WTC11 (cell line): ENCODE measurements around the gene LPP.

Experiments
- CREB1 ChIP-seq: sonication (generic); formaldehyde crosslinking; IDR thresholded peaks from 2 replicates; pipeline ENCODE4 v1.8.0; 2023; ENCODE audit warnings: mild to moderate bottlenecking, missing genetic modification reagents
- NFYB ChIP-seq: sonication (generic); formaldehyde crosslinking; conservative IDR thresholded peaks from 2 replicates; pipeline ENCODE4 v1.8.0; 2022; ENCODE audit warnings: low read depth, missing genetic modification reagents
- PREB ChIP-seq: sonication (generic); formaldehyde crosslinking; IDR thresholded peaks from 2 replicates; pipeline ENCODE4 v1.8.1; 2022; ENCODE audit warnings: mild to moderate bottlenecking, missing genetic modification reagents, moderate library complexity, borderline replicate concordance
- SP1 ChIP-seq: sonication (generic); formaldehyde crosslinking; conservative IDR thresholded peaks from 2 replicates; pipeline ENCODE4 v1.8.1; 2022; ENCODE audit warnings: missing genetic modification reagents
- USF2 ChIP-seq: sonication (generic); formaldehyde crosslinking; IDR thresholded peaks from 2 replicates; pipeline ENCODE4 v1.8.1; 2023; ENCODE audit warnings: mild to moderate bottlenecking, missing genetic modification reagents, moderate library complexity
- TF ChIP-seq, protein P1 (sequence below): fragments of 200-600 bp; IDR thresholded peaks from 2 replicates; pipeline ENCODE4 v1.8.0; 2022; ENCODE audit warnings: antibody characterized with exemption
- TF ChIP-seq, protein P2 (sequence below): sonication (generic); formaldehyde crosslinking; IDR thresholded peaks from 2 replicates; pipeline ENCODE4 v1.8.1; 2022; ENCODE audit warnings: low read depth, missing genetic modification reagents, borderline replicate concordance

- TF ChIP-seq NFYB (CRISPR knock-in tag), result no peak
- no peak for TF ChIP-seq CREB1 (CRISPR knock-in tag)
- TF ChIP-seq USF2 (CRISPR knock-in tag), result no peak
- TF ChIP-seq, protein P1, sequence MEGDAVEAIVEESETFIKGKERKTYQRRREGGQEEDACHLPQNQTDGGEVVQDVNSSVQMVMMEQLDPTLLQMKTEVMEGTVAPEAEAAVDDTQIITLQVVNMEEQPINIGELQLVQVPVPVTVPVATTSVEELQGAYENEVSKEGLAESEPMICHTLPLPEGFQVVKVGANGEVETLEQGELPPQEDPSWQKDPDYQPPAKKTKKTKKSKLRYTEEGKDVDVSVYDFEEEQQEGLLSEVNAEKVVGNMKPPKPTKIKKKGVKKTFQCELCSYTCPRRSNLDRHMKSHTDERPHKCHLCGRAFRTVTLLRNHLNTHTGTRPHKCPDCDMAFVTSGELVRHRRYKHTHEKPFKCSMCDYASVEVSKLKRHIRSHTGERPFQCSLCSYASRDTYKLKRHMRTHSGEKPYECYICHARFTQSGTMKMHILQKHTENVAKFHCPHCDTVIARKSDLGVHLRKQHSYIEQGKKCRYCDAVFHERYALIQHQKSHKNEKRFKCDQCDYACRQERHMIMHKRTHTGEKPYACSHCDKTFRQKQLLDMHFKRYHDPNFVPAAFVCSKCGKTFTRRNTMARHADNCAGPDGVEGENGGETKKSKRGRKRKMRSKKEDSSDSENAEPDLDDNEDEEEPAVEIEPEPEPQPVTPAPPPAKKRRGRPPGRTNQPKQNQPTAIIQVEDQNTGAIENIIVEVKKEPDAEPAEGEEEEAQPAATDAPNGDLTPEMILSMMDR, result no peak
- no peak for TF ChIP-seq SP1 (CRISPR knock-in tag)
- no peak for TF ChIP-seq PREB (CRISPR knock-in tag)
- TF ChIP-seq, protein P2, sequence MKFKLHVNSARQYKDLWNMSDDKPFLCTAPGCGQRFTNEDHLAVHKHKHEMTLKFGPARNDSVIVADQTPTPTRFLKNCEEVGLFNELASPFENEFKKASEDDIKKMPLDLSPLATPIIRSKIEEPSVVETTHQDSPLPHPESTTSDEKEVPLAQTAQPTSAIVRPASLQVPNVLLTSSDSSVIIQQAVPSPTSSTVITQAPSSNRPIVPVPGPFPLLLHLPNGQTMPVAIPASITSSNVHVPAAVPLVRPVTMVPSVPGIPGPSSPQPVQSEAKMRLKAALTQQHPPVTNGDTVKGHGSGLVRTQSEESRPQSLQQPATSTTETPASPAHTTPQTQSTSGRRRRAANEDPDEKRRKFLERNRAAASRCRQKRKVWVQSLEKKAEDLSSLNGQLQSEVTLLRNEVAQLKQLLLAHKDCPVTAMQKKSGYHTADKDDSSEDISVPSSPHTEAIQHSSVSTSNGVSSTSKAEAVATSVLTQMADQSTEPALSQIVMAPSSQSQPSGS (CRISPR knock-in tag), result no peak
These were observed 470.9 kb downstream of the LPP start for GRCh38 chr3:188624828-188625227.
